ENCODE data around the gene LYSMD1. TPM values are rescaled to one million over a fixed set of nuclear protein-coding genes. Genes with fewer than 3 reads are reported as not detected.

Gene LYSMD1
- polyA plus RNA-seq, 2 donors = 3.8 TPM

- H3K4me1 ChIP-seq (ENCODE audit: control insufficient read depth in 2 of 2, insufficient read depth in 2 of 2, low read length in 1 of 2) = no peaks in the 10 kb centered on the region
- H3K27ac ChIP-seq (ENCODE audit: low read depth in 2 of 2, low read length in 1 of 2) = no peak overlapping the region
- no peaks in the 10 kb centered on the region for H3K27me3 ChIP-seq (ENCODE audit: control insufficient read depth in 1 of 2, insufficient read depth in 2 of 2, low read length in 2 of 2)
- no peak overlapping the region for H3K4me3 ChIP-seq (ENCODE audit: low read depth in 1 of 2, low read length in 2 of 2)
- no peaks in the 10 kb centered on the region for H3K9me3 ChIP-seq (ENCODE audit: control insufficient read depth in 2 of 2, insufficient read depth in 1 of 2, low read depth in 1 of 2, low read length in 1 of 2)
- H3K36me3 ChIP-seq (ENCODE audit: control insufficient read depth in 2 of 2, insufficient read depth in 2 of 2, low read length in 1 of 2) = peaks cover 9 to 15% of the 10 kb centered on the region in 2 donors
- 88 to 89% methylated on average over 22 of the region's 22 CpGs for WGBS, 2 donors
Observed at GRCh38 chr1:151158751-151159251, 6.9 kb downstream of the LYSMD1 start.

GRCh38 chr1:151158326-151158725, 7.4 kb downstream of the LYSMD1 start:
- Histone ChIP-seq H3K27me3 (ENCODE audit: control insufficient read depth in 1 of 2, insufficient read depth in 2 of 2, low read length in 2 of 2) (no peaks in the 10 kb centered on the region), H3K27ac (ENCODE audit: low read depth in 2 of 2, low read length in 1 of 2) (no peak overlapping the region), H3K4me3 (ENCODE audit: low read depth in 1 of 2, low read length in 2 of 2) (no peak overlapping the region), H3K9me3 (ENCODE audit: control insufficient read depth in 2 of 2, insufficient read depth in 1 of 2, low read depth in 1 of 2, low read length in 1 of 2) (no peaks in the 10 kb centered on the region), H3K4me1 (ENCODE audit: control insufficient read depth in 2 of 2, insufficient read depth in 2 of 2, low read length in 1 of 2) (no peaks in the 10 kb centered on the region), H3K36me3 (ENCODE audit: control insufficient read depth in 2 of 2, insufficient read depth in 2 of 2, low read length in 1 of 2) (peaks cover 9 to 15% of the 10 kb centered on the region in 2 donors)
- 71 to 78% methylated on average over 5 of the region's 5 CpGs for WGBS, 2 donors

- Histone ChIP-seq H3K4me1 (ENCODE audit: control insufficient read depth in 2 of 2, insufficient read depth in 2 of 2, low read length in 1 of 2) (no peaks in the 10 kb centered on the region), H3K27me3 (ENCODE audit: control insufficient read depth in 1 of 2, insufficient read depth in 2 of 2, low read length in 2 of 2) (no peaks in the 10 kb centered on the region), H3K27ac (ENCODE audit: low read depth in 2 of 2, low read length in 1 of 2) (peak overlapping the region; percentile 11 to 44), H3K4me3 (ENCODE audit: low read depth in 1 of 2, low read length in 2 of 2) (peak overlapping the region in 1 of 2 donors; percentile 20), H3K9me3 (ENCODE audit: control insufficient read depth in 2 of 2, insufficient read depth in 1 of 2, low read depth in 1 of 2, low read length in 1 of 2) (no peaks in the 10 kb centered on the region), H3K36me3 (ENCODE audit: control insufficient read depth in 2 of 2, insufficient read depth in 2 of 2, low read length in 1 of 2) (peaks cover 9 to 15% of the 10 kb centered on the region in 2 donors)
- 74 to 77% methylated on average over 6 of the region's 6 CpGs for WGBS, 2 donors
Observed at GRCh38 chr1:151157067-151157531, 8.6 kb downstream of the LYSMD1 start.

- H3K9me3 ChIP-seq (ENCODE audit: control insufficient read depth in 2 of 2, insufficient read depth in 1 of 2, low read depth in 1 of 2, low read length in 1 of 2) = no peaks in the 10 kb centered on the region
- H3K27me3 ChIP-seq (ENCODE audit: control insufficient read depth in 1 of 2, insufficient read depth in 2 of 2, low read length in 2 of 2) = no peaks in the 10 kb centered on the region
- H3K4me1 ChIP-seq (ENCODE audit: control insufficient read depth in 2 of 2, insufficient read depth in 2 of 2, low read length in 1 of 2) = no peaks in the 10 kb centered on the region
- WGBS, 2 donors = 40 to 44% methylated on average over 4 of the region's 4 CpGs
- H3K27ac ChIP-seq (ENCODE audit: low read depth in 2 of 2, low read length in 1 of 2) = peak within 1 kb of the TSS; percentile 11 to 44
- peak within 1 kb of the TSS in 1 of 2 donors; percentile 20 for H3K4me3 ChIP-seq (ENCODE audit: low read depth in 1 of 2, low read length in 2 of 2)
- peaks cover 9 to 11% of the 10 kb centered on the region in 2 donors for H3K36me3 ChIP-seq (ENCODE audit: control insufficient read depth in 2 of 2, insufficient read depth in 2 of 2, low read length in 1 of 2)
Observed at GRCh38 chr1:151156515-151156819, 9.2 kb downstream of the LYSMD1 start, which contains the start of gene TNFAIP8L2. Gene TNFAIP8L2, plus strand, starts transcription at chr1:151156649. Its CDS starts 2,049 bp downstream, at chr1:151158698.

GRCh38 chr1:151147665-151148064, 18.0 kb downstream of the LYSMD1 start:
- Histone ChIP-seq H3K27me3 (ENCODE audit: control insufficient read depth in 1 of 2, insufficient read depth in 2 of 2, low read length in 2 of 2) (no peaks in the 10 kb centered on the region), H3K4me3 (ENCODE audit: low read depth in 1 of 2, low read length in 2 of 2) (no peak overlapping the region), H3K36me3 (ENCODE audit: control insufficient read depth in 2 of 2, insufficient read depth in 2 of 2, low read length in 1 of 2) (no peaks in the 10 kb centered on the region), H3K9me3 (ENCODE audit: control insufficient read depth in 2 of 2, insufficient read depth in 1 of 2, low read depth in 1 of 2, low read length in 1 of 2) (no peaks in the 10 kb centered on the region), H3K4me1 (ENCODE audit: control insufficient read depth in 2 of 2, insufficient read depth in 2 of 2, low read length in 1 of 2) (peaks cover 0 to 11% of the 10 kb centered on the region in 2 donors), H3K27ac (ENCODE audit: low read depth in 2 of 2, low read length in 1 of 2) (peak overlapping the region in 1 of 2 donors; percentile 89)
- 91 to 95% methylated on average over 2 of the region's 2 CpGs for WGBS, 2 donors

- H3K4me1 ChIP-seq (ENCODE audit: control insufficient read depth in 2 of 2, insufficient read depth in 2 of 2, low read length in 1 of 2) = peaks cover 0 to 11% of the 10 kb centered on the region in 2 donors
- H3K4me3 ChIP-seq (ENCODE audit: low read depth in 1 of 2, low read length in 2 of 2) = peak overlapping the region; percentile 69
- H3K27me3 ChIP-seq (ENCODE audit: control insufficient read depth in 1 of 2, insufficient read depth in 2 of 2, low read length in 2 of 2) = no peaks in the 10 kb centered on the region
- no peaks in the 10 kb centered on the region for H3K36me3 ChIP-seq (ENCODE audit: control insufficient read depth in 2 of 2, insufficient read depth in 2 of 2, low read length in 1 of 2)
- WGBS, 2 donors = 16 to 19% methylated on average over 7 of the region's 7 CpGs
- H3K27ac ChIP-seq (ENCODE audit: low read depth in 2 of 2, low read length in 1 of 2) = peak overlapping the region; percentile 60 to 89
- no peaks in the 10 kb centered on the region for H3K9me3 ChIP-seq (ENCODE audit: control insufficient read depth in 2 of 2, insufficient read depth in 1 of 2, low read depth in 1 of 2, low read length in 1 of 2)
Observed at GRCh38 chr1:151147132-151147503, 18.6 kb downstream of the LYSMD1 start.

- no peaks in the 10 kb centered on the region for H3K9me3 ChIP-seq (ENCODE audit: control insufficient read depth in 2 of 2, insufficient read depth in 1 of 2, low read depth in 1 of 2, low read length in 1 of 2)
- H3K27me3 ChIP-seq (ENCODE audit: control insufficient read depth in 1 of 2, insufficient read depth in 2 of 2, low read length in 2 of 2) = no peaks in the 10 kb centered on the region
- H3K36me3 ChIP-seq (ENCODE audit: control insufficient read depth in 2 of 2, insufficient read depth in 2 of 2, low read length in 1 of 2) = no peaks in the 10 kb centered on the region
- H3K27ac ChIP-seq (ENCODE audit: low read depth in 2 of 2, low read length in 1 of 2) = peak within 1 kb of the TSS; percentile 60 to 89
- H3K4me3 ChIP-seq (ENCODE audit: low read depth in 1 of 2, low read length in 2 of 2) = peak within 1 kb of the TSS; percentile 69
- 0% methylated on average over 60 to 61 of the region's 61 CpGs for WGBS, 2 donors
- peaks cover 0 to 11% of the 10 kb centered on the region in 2 donors for H3K4me1 ChIP-seq (ENCODE audit: control insufficient read depth in 2 of 2, insufficient read depth in 2 of 2, low read length in 1 of 2)
Observed at GRCh38 chr1:151146412-151147131, 19.1 kb downstream of the LYSMD1 start, which contains the start of gene SEMA6C. Gene SEMA6C, minus strand, starts transcription at chr1:151146631. Its CDS starts 4,010 bp downstream, at chr1:151142621.

- Histone ChIP-seq H3K27ac (ENCODE audit: low read depth in 2 of 2, low read length in 1 of 2) (peak overlapping the region; percentile 48 to 72), H3K36me3 (ENCODE audit: control insufficient read depth in 2 of 2, insufficient read depth in 2 of 2, low read length in 1 of 2) (no peaks in the 10 kb centered on the region), H3K27me3 (ENCODE audit: control insufficient read depth in 1 of 2, insufficient read depth in 2 of 2, low read length in 2 of 2) (no peaks in the 10 kb centered on the region), H3K9me3 (ENCODE audit: control insufficient read depth in 2 of 2, insufficient read depth in 1 of 2, low read depth in 1 of 2, low read length in 1 of 2) (no peaks in the 10 kb centered on the region), H3K4me3 (ENCODE audit: low read depth in 1 of 2, low read length in 2 of 2) (peak overlapping the region; percentile 69), H3K4me1 (ENCODE audit: control insufficient read depth in 2 of 2, insufficient read depth in 2 of 2, low read length in 1 of 2) (peaks cover 0 to 11% of the 10 kb centered on the region in 2 donors)
- 1 to 3% methylated on average over 26 of the region's 26 CpGs for WGBS, 2 donors
Observed at GRCh38 chr1:151146072-151146411, 19.7 kb downstream of the LYSMD1 start.

GRCh38 chr1:151145304-151146071, 20.2 kb downstream of the LYSMD1 start:
- no peaks in the 10 kb centered on the region for H3K27me3 ChIP-seq (ENCODE audit: control insufficient read depth in 1 of 2, insufficient read depth in 2 of 2, low read length in 2 of 2)
- no peaks in the 10 kb centered on the region for H3K9me3 ChIP-seq (ENCODE audit: control insufficient read depth in 2 of 2, insufficient read depth in 1 of 2, low read depth in 1 of 2, low read length in 1 of 2)
- H3K4me1 ChIP-seq (ENCODE audit: control insufficient read depth in 2 of 2, insufficient read depth in 2 of 2, low read length in 1 of 2) = peaks cover 0 to 11% of the 10 kb centered on the region in 2 donors
- H3K36me3 ChIP-seq (ENCODE audit: control insufficient read depth in 2 of 2, insufficient read depth in 2 of 2, low read length in 1 of 2) = no peaks in the 10 kb centered on the region
- peak overlapping the region; percentile 69 for H3K4me3 ChIP-seq (ENCODE audit: low read depth in 1 of 2, low read length in 2 of 2)
- WGBS, 2 donors = 20% methylated on average over 42 to 43 of the region's 43 CpGs
- H3K27ac ChIP-seq (ENCODE audit: low read depth in 2 of 2, low read length in 1 of 2) = peak overlapping the region in 1 of 2 donors; percentile 35
